ENCODE measurements around the gene HOXC11. TPM values are rescaled to one million over a fixed set of nuclear protein-coding genes. Genes with fewer than 3 reads are reported as not detected.

Gene HOXC11
- polyA plus RNA-seq, 4 donors: 0.03 to 1.1 (median 0.63) TPM

DNA sequence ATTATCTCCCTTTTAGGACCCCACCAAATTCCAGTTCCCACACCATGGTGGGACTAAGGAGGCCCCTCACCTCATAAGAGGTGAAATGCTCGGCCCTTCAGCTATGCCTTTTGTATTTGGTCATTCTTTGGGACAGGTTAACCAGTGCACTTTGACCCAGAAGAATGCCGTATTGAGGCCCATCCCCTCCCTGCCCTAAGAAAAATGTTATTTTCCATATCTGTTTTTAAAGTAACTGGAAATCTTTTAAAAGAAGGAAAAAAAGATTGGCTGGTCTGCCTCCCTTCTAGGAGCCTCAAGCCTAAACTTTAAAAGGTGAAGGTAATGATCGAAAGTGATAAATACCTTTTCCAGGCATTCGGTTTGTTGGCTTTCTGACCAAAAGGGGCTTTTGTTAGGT lies 40.0 kb upstream of the HOXC11 start:
- Histone ChIP-seq H3K9me3 (ENCODE audit: control insufficient read depth in 2 of 2, insufficient read depth in 1 of 2, low read depth in 1 of 2, low read length in 1 of 2) (peaks cover 0 to 6% of the 10 kb centered on the region in 2 donors), H3K36me3 (ENCODE audit: control insufficient read depth in 3 of 3, insufficient read depth in 2 of 3, low read depth in 1 of 3, low read length in 3 of 3) (no peaks in the 10 kb centered on the region), H3K27ac (ENCODE audit: low read depth in 1 of 3, low read length in 2 of 3) (no peak overlapping the region), H3K27me3 (ENCODE audit: control insufficient read depth in 3 of 3, insufficient read depth in 3 of 3, low read length in 3 of 3) (peaks cover 3 to 96% (median 61%) of the 10 kb centered on the region in 3 donors), H3K4me3 (ENCODE audit: low read depth in 1 of 3, low read length in 3 of 3) (no peak overlapping the region), H3K4me1 (ENCODE audit: control insufficient read depth in 3 of 3, insufficient read depth in 2 of 3, low read depth in 1 of 3, low read length in 2 of 3) (no peaks in the 10 kb centered on the region)
- 29 to 30% (median 29%) methylated on average over 4 of the region's 4 CpGs for WGBS, 3 donors
- no peak for FAIRE-seq
- DNase-seq: no peak

DNA sequence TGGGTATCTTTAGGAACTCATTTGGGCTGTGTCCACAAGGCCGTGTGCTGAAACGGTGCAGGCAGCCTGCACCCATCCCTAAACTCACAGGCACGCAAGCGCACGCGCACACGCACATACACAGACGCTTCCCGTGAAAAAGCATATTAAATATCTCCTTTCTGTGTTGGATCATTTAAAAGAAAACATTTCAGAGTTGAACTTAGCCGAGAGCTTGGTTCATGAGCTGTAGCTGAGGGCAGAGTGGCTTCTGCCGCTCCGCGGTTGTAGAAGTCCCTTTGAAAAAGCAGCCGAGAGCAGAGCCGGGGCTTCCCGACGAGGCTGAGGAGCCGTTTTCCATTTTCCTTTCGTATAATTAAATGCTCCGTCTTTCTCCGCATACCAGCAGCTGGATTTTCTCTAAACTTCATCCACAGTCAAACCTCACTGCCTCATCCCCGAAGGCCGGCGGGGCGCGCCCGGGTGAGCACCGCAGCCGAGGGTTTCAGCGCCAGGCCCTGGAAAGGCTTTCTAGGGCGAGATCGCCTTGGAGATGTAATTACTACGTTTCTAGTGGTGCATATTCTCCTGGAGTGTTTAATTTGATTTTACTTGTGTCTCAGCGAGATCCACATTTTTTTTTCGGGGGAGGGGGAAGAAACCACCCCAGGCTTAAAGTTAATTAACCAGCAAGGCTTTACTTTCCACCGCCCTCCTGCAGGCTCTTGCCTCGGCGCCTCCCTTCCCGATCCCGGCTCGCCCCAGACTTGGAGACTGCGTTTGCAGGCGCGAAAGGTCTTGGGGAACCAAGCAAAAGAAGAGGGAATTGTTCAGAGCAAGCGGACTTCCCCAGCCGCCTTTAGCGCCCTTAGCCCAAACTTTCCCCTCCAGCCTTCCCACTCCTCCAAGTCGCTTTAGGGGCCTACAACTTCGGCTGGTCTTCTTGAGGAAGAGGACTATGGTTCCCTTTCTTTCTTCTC lies 37.3 kb upstream of the HOXC11 start:
- 5 to 9% (median 7%) methylated on average over 49 of the region's 49 CpGs for WGBS, 3 donors
- Histone ChIP-seq H3K27me3 (ENCODE audit: control insufficient read depth in 3 of 3, insufficient read depth in 3 of 3, low read length in 3 of 3) (peaks cover 10 to 96% (median 56%) of the 10 kb centered on the region in 3 donors), H3K4me3 (ENCODE audit: low read depth in 1 of 3, low read length in 3 of 3) (no peak overlapping the region), H3K4me1 (ENCODE audit: control insufficient read depth in 3 of 3, insufficient read depth in 2 of 3, low read depth in 1 of 3, low read length in 2 of 3) (peaks cover 0 to 3% (median 0%) of the 10 kb centered on the region in 3 donors), H3K27ac (ENCODE audit: low read depth in 1 of 3, low read length in 2 of 3) (no peak overlapping the region), H3K9me3 (ENCODE audit: control insufficient read depth in 2 of 2, insufficient read depth in 1 of 2, low read depth in 1 of 2, low read length in 1 of 2) (peaks cover 0 to 10% of the 10 kb centered on the region in 2 donors), H3K36me3 (ENCODE audit: control insufficient read depth in 3 of 3, insufficient read depth in 2 of 3, low read depth in 1 of 3, low read length in 3 of 3) (no peaks in the 10 kb centered on the region)
- FAIRE-seq (no peak), DNase-seq (no peak)

DNA sequence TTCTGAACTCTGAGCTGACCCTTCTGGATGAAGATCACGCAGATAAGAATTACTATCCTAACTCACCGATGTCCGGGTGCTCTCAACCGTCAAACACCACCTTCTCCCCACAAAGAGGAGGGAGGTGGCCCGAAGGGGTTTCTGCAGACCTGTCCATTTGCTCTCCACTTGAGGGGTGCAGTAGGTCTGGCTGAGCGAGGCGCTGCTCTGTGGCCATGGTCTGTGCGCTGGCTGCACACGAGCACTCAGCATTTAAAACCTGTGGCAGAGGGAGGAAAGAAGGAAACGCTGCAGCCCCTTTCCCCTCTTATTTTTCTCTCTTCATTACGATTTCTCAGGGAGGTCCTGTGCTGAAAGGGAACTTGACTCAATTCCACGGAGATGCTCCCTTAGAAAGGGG lies 35.8 kb upstream of the HOXC11 start:
- Histone ChIP-seq H3K36me3 (ENCODE audit: control insufficient read depth in 3 of 3, insufficient read depth in 2 of 3, low read depth in 1 of 3, low read length in 3 of 3) (no peaks in the 10 kb centered on the region), H3K4me3 (ENCODE audit: low read depth in 1 of 3, low read length in 3 of 3) (no peak overlapping the region), H3K27ac (ENCODE audit: low read depth in 1 of 3, low read length in 2 of 3) (no peak overlapping the region), H3K4me1 (ENCODE audit: control insufficient read depth in 3 of 3, insufficient read depth in 2 of 3, low read depth in 1 of 3, low read length in 2 of 3) (peaks cover 0 to 3% (median 0%) of the 10 kb centered on the region in 3 donors), H3K9me3 (ENCODE audit: control insufficient read depth in 2 of 2, insufficient read depth in 1 of 2, low read depth in 1 of 2, low read length in 1 of 2) (peaks cover 0 to 10% of the 10 kb centered on the region in 2 donors), H3K27me3 (ENCODE audit: control insufficient read depth in 3 of 3, insufficient read depth in 3 of 3, low read length in 3 of 3) (peaks cover 10 to 96% (median 56%) of the 10 kb centered on the region in 3 donors)
- FAIRE-seq (no peak), DNase-seq (no peak)
- WGBS, 3 donors: 13 to 16% (median 15%) methylated on average over 12 of the region's 12 CpGs

DNA sequence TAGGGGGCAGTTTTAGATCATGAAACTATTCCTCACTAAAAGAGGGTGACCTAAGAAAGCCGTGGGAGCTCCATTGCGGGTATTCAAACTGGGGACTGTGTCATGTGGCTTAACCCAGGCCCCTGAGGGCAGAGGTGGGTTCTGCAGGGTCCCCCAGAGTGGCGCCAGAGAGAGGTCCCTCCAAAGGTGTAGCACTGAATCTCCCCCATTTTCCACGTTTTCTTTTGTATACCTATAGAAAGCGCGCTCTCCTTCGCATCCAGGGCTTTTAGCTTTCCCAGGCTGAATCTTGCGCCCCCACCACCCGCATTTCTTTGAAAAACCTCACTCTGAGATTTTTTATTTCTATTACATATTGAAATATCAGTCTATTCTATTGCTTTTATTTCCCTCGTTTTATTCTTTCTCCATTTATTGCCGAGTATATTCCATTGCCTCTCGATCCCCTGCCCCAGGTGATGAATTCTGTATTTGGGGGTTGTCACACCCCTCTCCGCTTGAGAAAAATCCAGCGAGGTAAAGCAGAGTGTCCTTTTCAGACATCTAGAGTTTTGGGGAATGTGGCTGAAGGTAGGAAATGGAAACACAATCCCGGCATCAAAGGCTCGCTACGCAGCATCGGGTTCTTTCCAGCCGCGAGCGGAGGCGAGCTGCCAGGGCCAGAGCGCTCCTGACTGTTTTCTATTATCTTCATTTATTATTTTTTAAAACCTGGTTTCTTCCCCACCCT lies 35.2 kb upstream of the HOXC11 start:
- Histone ChIP-seq H3K9me3 (ENCODE audit: control insufficient read depth in 2 of 2, insufficient read depth in 1 of 2, low read depth in 1 of 2, low read length in 1 of 2) (peaks cover 0 to 10% of the 10 kb centered on the region in 2 donors), H3K4me3 (ENCODE audit: low read depth in 1 of 3, low read length in 3 of 3) (no peak overlapping the region), H3K36me3 (ENCODE audit: control insufficient read depth in 3 of 3, insufficient read depth in 2 of 3, low read depth in 1 of 3, low read length in 3 of 3) (no peaks in the 10 kb centered on the region), H3K27ac (ENCODE audit: low read depth in 1 of 3, low read length in 2 of 3) (no peak overlapping the region), H3K27me3 (ENCODE audit: control insufficient read depth in 3 of 3, insufficient read depth in 3 of 3, low read length in 3 of 3) (peaks cover 10 to 95% (median 58%) of the 10 kb centered on the region in 3 donors), H3K4me1 (ENCODE audit: control insufficient read depth in 3 of 3, insufficient read depth in 2 of 3, low read depth in 1 of 3, low read length in 2 of 3) (peaks cover 0 to 3% (median 0%) of the 10 kb centered on the region in 3 donors)
- WGBS, 3 donors: 23 to 31% (median 27%) methylated on average over 23 of the region's 23 CpGs
- FAIRE-seq (no peak), DNase-seq (no peak)

- no peaks in the 10 kb centered on the region for H3K36me3 ChIP-seq (ENCODE audit: control insufficient read depth in 3 of 3, insufficient read depth in 2 of 3, low read depth in 1 of 3, low read length in 3 of 3)
- 7 to 15% (median 11%) methylated on average over 43 to 56 of the region's 56 CpGs for WGBS, 3 donors
- H3K27ac ChIP-seq (ENCODE audit: low read depth in 1 of 3, low read length in 2 of 3): no peak within 1 kb of the TSS
- H3K4me1 ChIP-seq (ENCODE audit: control insufficient read depth in 3 of 3, insufficient read depth in 2 of 3, low read depth in 1 of 3, low read length in 2 of 3): peaks cover 0 to 3% (median 0%) of the 10 kb centered on the region in 3 donors
- no peak within 1 kb of the TSS for H3K4me3 ChIP-seq (ENCODE audit: low read depth in 1 of 3, low read length in 3 of 3)
- no peak for FAIRE-seq
- peaks cover 0 to 10% of the 10 kb centered on the region in 2 donors for H3K9me3 ChIP-seq (ENCODE audit: control insufficient read depth in 2 of 2, insufficient read depth in 1 of 2, low read depth in 1 of 2, low read length in 1 of 2)
- peaks cover 10 to 90% (median 56%) of the 10 kb centered on the region in 3 donors for H3K27me3 ChIP-seq (ENCODE audit: control insufficient read depth in 3 of 3, insufficient read depth in 3 of 3, low read length in 3 of 3)
- DNase-seq: peak; percentile 41 to 84
These were observed 34.4 kb upstream of the HOXC11 start, which contains the start of gene HOXC13 for GRCh38 chr12:53938326-53939140. HOXC13 (plus strand) TSS chr12:53938831; CDS start chr12:53938907, 76 bp downstream.

GRCh38 chr12:53939141-53940108 lies 33.5 kb upstream of the HOXC11 start:
- H3K4me3 ChIP-seq (ENCODE audit: low read depth in 1 of 3, low read length in 3 of 3): no peak overlapping the region
- DNase-seq (no peak), FAIRE-seq (no peak)

DNA sequence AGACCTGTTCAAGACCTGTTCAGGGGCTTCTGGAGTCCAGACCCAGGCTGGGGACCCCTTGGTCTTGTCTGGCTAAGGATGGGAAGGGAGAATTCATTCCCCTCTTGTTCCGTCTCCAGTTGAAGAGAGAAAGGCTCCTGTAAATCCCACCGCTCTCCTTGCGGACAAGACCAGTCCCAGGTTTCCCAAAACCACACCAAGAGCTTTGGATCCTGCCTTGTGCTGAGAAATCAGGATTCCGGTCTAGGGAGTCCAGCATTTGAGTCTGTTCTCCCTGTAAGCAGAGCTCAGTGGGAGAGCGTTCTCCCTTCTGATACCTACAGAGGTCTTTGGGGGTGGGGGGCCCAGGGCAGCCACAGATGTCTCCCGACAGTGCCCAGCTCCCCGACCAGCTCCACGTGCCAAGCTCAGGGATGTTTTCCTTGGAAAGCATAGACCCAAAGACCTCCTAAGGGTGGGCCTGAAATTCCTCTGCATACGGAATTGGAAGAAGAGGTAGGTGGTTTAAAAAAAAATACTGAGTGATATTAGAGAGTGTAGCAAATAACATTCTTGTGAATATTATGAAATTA lies 32.4 kb upstream of the HOXC11 start:
- DNase-seq (no peak), FAIRE-seq (no peak)
- Histone ChIP-seq H3K27ac (ENCODE audit: low read depth in 1 of 3, low read length in 2 of 3) (no peak overlapping the region), H3K27me3 (ENCODE audit: control insufficient read depth in 3 of 3, insufficient read depth in 3 of 3, low read length in 3 of 3) (peaks cover 13 to 90% (median 56%) of the 10 kb centered on the region in 3 donors), H3K4me1 (ENCODE audit: control insufficient read depth in 3 of 3, insufficient read depth in 2 of 3, low read depth in 1 of 3, low read length in 2 of 3) (peaks cover 0 to 3% (median 0%) of the 10 kb centered on the region in 3 donors), H3K9me3 (ENCODE audit: control insufficient read depth in 2 of 2, insufficient read depth in 1 of 2, low read depth in 1 of 2, low read length in 1 of 2) (peaks cover 0 to 8% of the 10 kb centered on the region in 2 donors), H3K36me3 (ENCODE audit: control insufficient read depth in 3 of 3, insufficient read depth in 2 of 3, low read depth in 1 of 3, low read length in 3 of 3) (no peaks in the 10 kb centered on the region), H3K4me3 (ENCODE audit: low read depth in 1 of 3, low read length in 3 of 3) (no peak overlapping the region)
- 8 to 14% (median 14%) methylated on average over 9 of the region's 9 CpGs for WGBS, 3 donors

More at GRCh38 chr12:53939141-53940108, 33.5 kb upstream of the HOXC11 start:
- Histone ChIP-seq H3K27ac (ENCODE audit: low read depth in 1 of 3, low read length in 2 of 3) (no peak overlapping the region), H3K36me3 (ENCODE audit: control insufficient read depth in 3 of 3, insufficient read depth in 2 of 3, low read depth in 1 of 3, low read length in 3 of 3) (no peaks in the 10 kb centered on the region), H3K4me1 (ENCODE audit: control insufficient read depth in 3 of 3, insufficient read depth in 2 of 3, low read depth in 1 of 3, low read length in 2 of 3) (peaks cover 0 to 3% (median 0%) of the 10 kb centered on the region in 3 donors), H3K9me3 (ENCODE audit: control insufficient read depth in 2 of 2, insufficient read depth in 1 of 2, low read depth in 1 of 2, low read length in 1 of 2) (peaks cover 0 to 8% of the 10 kb centered on the region in 2 donors), H3K27me3 (ENCODE audit: control insufficient read depth in 3 of 3, insufficient read depth in 3 of 3, low read length in 3 of 3) (peaks cover 10 to 90% (median 55%) of the 10 kb centered on the region in 3 donors)
- WGBS, 3 donors: 7 to 12% (median 8%) methylated on average over 78 to 91 of the region's 91 CpGs

Measured in small intestine (tissue), 7 donors.